ENCODE measurements around the gene ALLC.

ALLC gene

GRCh38 chr2:3647246-3647645 is 10.8 kb upstream of the ALLC start:
- H3K4me3 ChIP-seq (ENCODE audit: insufficient read depth in 1 of 2, low read depth in 1 of 2, low read length in 2 of 2): no peak overlapping the region
- H3K18ac ChIP-seq (ENCODE audit: low read depth in 1 of 2, low read length in 2 of 2): no peak overlapping the region
- H4K91ac ChIP-seq (ENCODE audit: low read length): no peak overlapping the region
- no peaks in the 10 kb centered on the region for H3K36me3 ChIP-seq (ENCODE audit: control insufficient read depth in 1 of 2, insufficient read depth in 2 of 2, low read depth in 1 of 2, low read length in 2 of 2)
- peaks cover 9% of the 10 kb centered on the region for H3K4me1 ChIP-seq (ENCODE audit: control insufficient read depth, insufficient read depth, low read depth, low read length)
- no peak overlapping the region for H2AFZ ChIP-seq (ENCODE audit: low read depth, low read length)
- H2AK5ac ChIP-seq (ENCODE audit: low read length, severe bottlenecking): no peak overlapping the region
- WGBS: 77% methylated on average over 13 of the region's 13 CpGs
- H3K4me2 ChIP-seq (ENCODE audit: low read length, poor library complexity, severe bottlenecking): no peak overlapping the region
- H3K9ac ChIP-seq (ENCODE audit: low read length): no peak overlapping the region
- no peak overlapping the region for H3K14ac ChIP-seq (ENCODE audit: low read length in 2 of 2)
- no peak overlapping the region for H2BK15ac ChIP-seq (ENCODE audit: low read depth, poor library complexity, severe bottlenecking)
- no peak overlapping the region for H2BK12ac ChIP-seq (ENCODE audit: low read length in 2 of 2)
- peaks cover 16 to 36% of the 10 kb centered on the region in 2 experiments for H3K27me3 ChIP-seq (ENCODE audit: control insufficient read depth in 1 of 2, insufficient read depth in 1 of 2, low read length in 2 of 2)
- no peak overlapping the region for H2BK5ac ChIP-seq (ENCODE audit: low read depth, low read length, poor library complexity, severe bottlenecking)
- DNase-seq: no peak
- H3K27ac ChIP-seq (ENCODE audit: low read length, poor library complexity, severe bottlenecking): no peak overlapping the region
- H4K8ac ChIP-seq (ENCODE audit: low read length): no peak overlapping the region
- H2BK120ac ChIP-seq (ENCODE audit: low read depth, low read length): no peak overlapping the region
- no peaks in the 10 kb centered on the region for H3K9me3 ChIP-seq (ENCODE audit: control insufficient read depth, low read length)
- H3K4ac ChIP-seq (ENCODE audit: low read depth in 1 of 2, low read length in 2 of 2): no peak overlapping the region
- no peak overlapping the region for H3K23ac ChIP-seq (ENCODE audit: low read length in 2 of 2)
- H3K79me1 ChIP-seq (replicated peaks; ENCODE audit: low read length, poor library complexity, severe bottlenecking): no peaks in the 10 kb centered on the region

DNA sequence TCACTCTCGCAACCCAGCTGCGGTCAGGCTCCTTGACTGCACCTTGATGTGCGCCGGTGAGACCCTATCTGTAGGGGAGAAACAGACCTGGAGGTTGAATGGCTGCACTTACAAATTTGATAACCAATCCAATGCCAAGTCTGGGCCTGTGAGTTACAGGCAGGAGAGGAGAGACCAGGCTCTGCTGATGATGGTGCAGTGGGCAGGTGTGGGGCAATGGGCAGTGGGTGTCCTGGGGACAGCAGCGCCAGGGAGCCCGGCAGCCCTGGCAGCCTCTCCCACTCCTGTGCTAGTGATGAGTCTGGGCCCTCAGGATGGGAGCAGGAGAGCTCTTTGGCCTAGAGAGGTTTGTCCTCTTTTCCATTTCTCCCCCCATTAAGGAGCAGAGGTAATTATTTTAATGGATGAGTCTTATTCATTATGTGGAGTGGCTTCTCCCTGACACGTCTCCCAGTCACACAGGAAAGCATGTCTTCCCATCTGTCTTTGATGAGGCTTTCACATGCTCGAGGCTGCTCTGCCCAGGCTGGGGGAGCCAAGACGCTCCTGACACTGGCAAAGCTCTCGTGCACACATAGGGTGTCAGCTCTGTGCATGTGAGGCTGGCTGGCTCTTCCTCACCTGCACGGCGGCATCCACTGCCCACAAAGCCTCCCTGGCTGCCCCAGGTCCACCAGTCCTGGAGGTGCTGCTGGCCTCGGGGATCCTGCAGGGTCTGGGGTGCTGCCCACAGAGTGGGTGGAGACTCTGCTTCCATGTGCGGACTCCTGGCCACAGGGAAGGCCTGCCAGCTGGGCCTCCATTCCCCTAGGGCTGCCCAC is 10.0 kb upstream of the ALLC start:
- whole genome bisulfite sequencing: 93% methylated on average over 14 of the region's 14 CpGs

DNA sequence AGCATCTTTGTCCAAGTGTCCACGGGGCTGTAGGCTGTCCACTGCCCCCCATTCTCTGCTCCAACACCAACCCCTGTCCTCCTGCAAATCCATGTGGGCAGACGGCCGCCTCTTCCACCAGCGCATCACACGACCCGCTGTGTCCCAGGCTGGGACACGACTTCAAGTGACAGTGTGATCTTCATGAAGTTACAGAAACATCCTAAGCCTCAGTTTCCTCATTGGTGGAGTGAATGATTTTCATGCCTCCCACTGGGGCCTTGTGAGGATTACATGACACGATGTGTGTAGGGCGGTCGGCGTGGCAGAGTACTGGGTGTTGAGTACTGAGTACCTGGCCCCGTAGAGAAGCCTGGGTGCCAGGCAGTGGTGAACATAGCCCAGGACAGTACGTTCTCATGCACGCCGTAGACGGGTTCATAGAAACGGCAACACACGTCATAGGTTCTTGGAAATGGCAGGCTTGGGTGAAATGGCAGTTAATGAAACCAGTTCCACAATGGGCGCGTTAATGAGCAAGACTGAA is 9.3 kb upstream of the ALLC start:
- no peak overlapping the region for H3K14ac ChIP-seq (ENCODE audit: low read length in 2 of 2)
- H3K4me3 ChIP-seq (ENCODE audit: insufficient read depth in 1 of 2, low read depth in 1 of 2, low read length in 2 of 2): no peak overlapping the region
- 93% methylated on average over 20 of the region's 20 CpGs for WGBS
- no peaks in the 10 kb centered on the region for H3K36me3 ChIP-seq (ENCODE audit: control insufficient read depth in 1 of 2, insufficient read depth in 2 of 2, low read depth in 1 of 2, low read length in 2 of 2)
- peaks cover 16 to 44% of the 10 kb centered on the region in 2 experiments for H3K27me3 ChIP-seq (ENCODE audit: control insufficient read depth in 1 of 2, insufficient read depth in 1 of 2, low read length in 2 of 2)
- no peak overlapping the region for H3K27ac ChIP-seq (ENCODE audit: low read length, poor library complexity, severe bottlenecking)
- no peak overlapping the region for H2BK5ac ChIP-seq (ENCODE audit: low read depth, low read length, poor library complexity, severe bottlenecking)
- no peak overlapping the region for H3K18ac ChIP-seq (ENCODE audit: low read depth in 1 of 2, low read length in 2 of 2)
- H3K23ac ChIP-seq (ENCODE audit: low read length in 2 of 2): no peak overlapping the region
- H2BK15ac ChIP-seq (ENCODE audit: low read depth, poor library complexity, severe bottlenecking): no peak overlapping the region
- no peak overlapping the region for H2BK120ac ChIP-seq (ENCODE audit: low read depth, low read length)
- no peak overlapping the region for H4K91ac ChIP-seq (ENCODE audit: low read length)
- H2AFZ ChIP-seq (ENCODE audit: low read depth, low read length): no peak overlapping the region
- H3K4ac ChIP-seq (ENCODE audit: low read depth in 1 of 2, low read length in 2 of 2): no peak overlapping the region
- H3K4me2 ChIP-seq (ENCODE audit: low read length, poor library complexity, severe bottlenecking): no peak overlapping the region
- H2BK12ac ChIP-seq (ENCODE audit: low read length in 2 of 2): peak overlapping the region in 1 of 2 experiments; percentile 58
- no peaks in the 10 kb centered on the region for H3K9me3 ChIP-seq (ENCODE audit: control insufficient read depth, low read length)
- no peak overlapping the region for H2AK5ac ChIP-seq (ENCODE audit: low read length, severe bottlenecking)
- no peak overlapping the region for H3K9ac ChIP-seq (ENCODE audit: low read length)
- no peak for DNase-seq
- H3K79me1 ChIP-seq (replicated peaks; ENCODE audit: low read length, poor library complexity, severe bottlenecking): no peaks in the 10 kb centered on the region
- peaks cover 9% of the 10 kb centered on the region for H3K4me1 ChIP-seq (ENCODE audit: control insufficient read depth, insufficient read depth, low read depth, low read length)
- H4K8ac ChIP-seq (ENCODE audit: low read length): no peak overlapping the region

More for the DNA sequence above, 10.0 kb upstream of the ALLC start:
- no peak overlapping the region for H2AFZ ChIP-seq (ENCODE audit: low read depth, low read length)
- H3K27ac ChIP-seq (ENCODE audit: low read length, poor library complexity, severe bottlenecking): no peak overlapping the region
- H3K4me1 ChIP-seq (ENCODE audit: control insufficient read depth, insufficient read depth, low read depth, low read length): peaks cover 9% of the 10 kb centered on the region
- no peak overlapping the region for H3K4ac ChIP-seq (ENCODE audit: low read depth in 1 of 2, low read length in 2 of 2)
- no peaks in the 10 kb centered on the region for H3K36me3 ChIP-seq (ENCODE audit: control insufficient read depth in 1 of 2, insufficient read depth in 2 of 2, low read depth in 1 of 2, low read length in 2 of 2)
- no peak overlapping the region for H3K23ac ChIP-seq (ENCODE audit: low read length in 2 of 2)
- H3K4me3 ChIP-seq (ENCODE audit: insufficient read depth in 1 of 2, low read depth in 1 of 2, low read length in 2 of 2): no peak overlapping the region
- no peak overlapping the region for H2AK5ac ChIP-seq (ENCODE audit: low read length, severe bottlenecking)
- peak overlapping the region in 1 of 2 experiments; percentile 58 for H2BK12ac ChIP-seq (ENCODE audit: low read length in 2 of 2)
- H2BK15ac ChIP-seq (ENCODE audit: low read depth, poor library complexity, severe bottlenecking): no peak overlapping the region
- peak overlapping the region in 1 of 2 experiments; percentile 19 for H3K14ac ChIP-seq (ENCODE audit: low read length in 2 of 2)
- H2BK120ac ChIP-seq (ENCODE audit: low read depth, low read length): no peak overlapping the region
- H2BK5ac ChIP-seq (ENCODE audit: low read depth, low read length, poor library complexity, severe bottlenecking): no peak overlapping the region
- no peak overlapping the region for H3K4me2 ChIP-seq (ENCODE audit: low read length, poor library complexity, severe bottlenecking)
- H3K18ac ChIP-seq (ENCODE audit: low read depth in 1 of 2, low read length in 2 of 2): no peak overlapping the region
- no peak for DNase-seq
- H3K27me3 ChIP-seq (ENCODE audit: control insufficient read depth in 1 of 2, insufficient read depth in 1 of 2, low read length in 2 of 2): peaks cover 16 to 38% of the 10 kb centered on the region in 2 experiments
- H3K9me3 ChIP-seq (ENCODE audit: control insufficient read depth, low read length): no peaks in the 10 kb centered on the region
- no peaks in the 10 kb centered on the region for H3K79me1 ChIP-seq (replicated peaks; ENCODE audit: low read length, poor library complexity, severe bottlenecking)
- peak overlapping the region; percentile 53 for H4K91ac ChIP-seq (ENCODE audit: low read length)
- no peak overlapping the region for H3K9ac ChIP-seq (ENCODE audit: low read length)
- H4K8ac ChIP-seq (ENCODE audit: low read length): no peak overlapping the region

GRCh38 chr2:3649581-3649980 is 8.4 kb upstream of the ALLC start:
- H3K9me3 ChIP-seq (ENCODE audit: control insufficient read depth, low read length): peaks cover 3% of the 10 kb centered on the region
- H3K27me3 ChIP-seq (ENCODE audit: control insufficient read depth in 1 of 2, insufficient read depth in 1 of 2, low read length in 2 of 2): peaks cover 19 to 50% of the 10 kb centered on the region in 2 experiments
- H3K18ac ChIP-seq (ENCODE audit: low read depth in 1 of 2, low read length in 2 of 2): no peak overlapping the region
- no peak overlapping the region for H4K8ac ChIP-seq (ENCODE audit: low read length)
- H3K9ac ChIP-seq (ENCODE audit: low read length): no peak overlapping the region
- H2BK15ac ChIP-seq (ENCODE audit: low read depth, poor library complexity, severe bottlenecking): no peak overlapping the region
- DNase-seq: no peak
- peak overlapping the region; percentile 10 to 57 for H2BK12ac ChIP-seq (ENCODE audit: low read length in 2 of 2)
- H2AK5ac ChIP-seq (ENCODE audit: low read length, severe bottlenecking): no peak overlapping the region
- no peak overlapping the region for H3K23ac ChIP-seq (ENCODE audit: low read length in 2 of 2)
- H3K4me3 ChIP-seq (ENCODE audit: insufficient read depth in 1 of 2, low read depth in 1 of 2, low read length in 2 of 2): no peak overlapping the region
- H3K4me1 ChIP-seq (ENCODE audit: control insufficient read depth, insufficient read depth, low read depth, low read length): peaks cover 9% of the 10 kb centered on the region
- peak overlapping the region in 1 of 2 experiments; percentile 74 for H3K4ac ChIP-seq (ENCODE audit: low read depth in 1 of 2, low read length in 2 of 2)
- H4K91ac ChIP-seq (ENCODE audit: low read length): peak overlapping the region; percentile 96
- no peaks in the 10 kb centered on the region for H3K79me1 ChIP-seq (replicated peaks; ENCODE audit: low read length, poor library complexity, severe bottlenecking)
- 88% methylated on average over 16 of the region's 16 CpGs for WGBS
- no peak overlapping the region for H3K27ac ChIP-seq (ENCODE audit: low read length, poor library complexity, severe bottlenecking)
- no peak overlapping the region for H2BK5ac ChIP-seq (ENCODE audit: low read depth, low read length, poor library complexity, severe bottlenecking)
- no peak overlapping the region for H3K4me2 ChIP-seq (ENCODE audit: low read length, poor library complexity, severe bottlenecking)
- H2AFZ ChIP-seq (ENCODE audit: low read depth, low read length): no peak overlapping the region
- no peaks in the 10 kb centered on the region for H3K36me3 ChIP-seq (ENCODE audit: control insufficient read depth in 1 of 2, insufficient read depth in 2 of 2, low read depth in 1 of 2, low read length in 2 of 2)
- no peak overlapping the region for H2BK120ac ChIP-seq (ENCODE audit: low read depth, low read length)
- H3K14ac ChIP-seq (ENCODE audit: low read length in 2 of 2): no peak overlapping the region
